Lower lobe of right lung (tissue), 2 donors: ENCODE results near the gene GTF2H2. TPM values are rescaled to one million over a fixed set of nuclear protein-coding genes. Genes with fewer than 3 reads are reported as not detected.
A peak's percentile ranks its signal among the peaks of the same experiment; 100 is the strongest.
"Not testable (repeated sequence)": the region's sequence is repeated elsewhere in the genome, so short reads cannot be mapped to it uniquely, and the experiment has no call there.

Experiments
- ATAC-seq, 2 donors: fragments of 200-7000 bp; cut with Tn5 transposase; one replicate each; pipeline ENCODE4 v1.9.1; 2020 to 2022; ENCODE audit warnings: mild to moderate bottlenecking in 2 of 2, moderate library complexity in 2 of 2
- DNase-seq: peaks from one replicate; pipeline ENCODE4 v3.0.0-alpha.2; 2020
- H3K27ac ChIP-seq: fragments of 200-600 bp; one replicate; pipeline ENCODE4 v1.8.0; 2022
- H3K27me3 ChIP-seq: fragments of 200-600 bp; one replicate; pipeline ENCODE4 v1.8.0; 2022; ENCODE audit warnings: low read depth
- H3K36me3 ChIP-seq: fragments of 200-600 bp; one replicate; pipeline ENCODE4 v1.8.0; 2022; ENCODE audit warnings: mild to moderate bottlenecking
- H3K4me1 ChIP-seq: fragments of 200-600 bp; one replicate; pipeline ENCODE4 v1.8.0; 2022
- H3K4me3 ChIP-seq: fragments of 200-600 bp; one replicate; pipeline ENCODE4 v1.8.0; 2022; ENCODE audit warnings: mild to moderate bottlenecking
- H3K9me3 ChIP-seq: fragments of 200-600 bp; one replicate; pipeline ENCODE4 v1.8.0; 2022
- intact Hi-C: fragments of 100-400 bp; cut with DNase I; formaldehyde crosslinking; loops from one replicate; pipeline ENCODE4 v1.11.0; 2022
- long read RNA-seq: library from polyadenylated mRNA; unstranded; transcript quantifications from one replicate; pipeline ENCODE4 v2.0.0, GENCODE V29; 2021
- total RNA-seq: library from RNA; stranded (reverse); fragmentation: NEBNext Ultra II Directional; extraction: Animal tissue kit (Norgen Biotek cat#: 25700); gene quantifications from one replicate; pipeline ENCODE4 v1.2.1, GENCODE V29; 2021
- donor health status: DM: no; HTN: yes; CAD: no; lungs with severe emphysema.

The GTF2H2 gene
- total RNA-seq = 28.7 TPM
- long read RNA-seq, full-length matches to known transcripts = 9 of 25 reads
- long read RNA-seq, partial matches to known transcripts = 3 of 25 reads
- long read RNA-seq, other reads (novel, unspliced or antisense) = 13 of 25 reads

DNA sequence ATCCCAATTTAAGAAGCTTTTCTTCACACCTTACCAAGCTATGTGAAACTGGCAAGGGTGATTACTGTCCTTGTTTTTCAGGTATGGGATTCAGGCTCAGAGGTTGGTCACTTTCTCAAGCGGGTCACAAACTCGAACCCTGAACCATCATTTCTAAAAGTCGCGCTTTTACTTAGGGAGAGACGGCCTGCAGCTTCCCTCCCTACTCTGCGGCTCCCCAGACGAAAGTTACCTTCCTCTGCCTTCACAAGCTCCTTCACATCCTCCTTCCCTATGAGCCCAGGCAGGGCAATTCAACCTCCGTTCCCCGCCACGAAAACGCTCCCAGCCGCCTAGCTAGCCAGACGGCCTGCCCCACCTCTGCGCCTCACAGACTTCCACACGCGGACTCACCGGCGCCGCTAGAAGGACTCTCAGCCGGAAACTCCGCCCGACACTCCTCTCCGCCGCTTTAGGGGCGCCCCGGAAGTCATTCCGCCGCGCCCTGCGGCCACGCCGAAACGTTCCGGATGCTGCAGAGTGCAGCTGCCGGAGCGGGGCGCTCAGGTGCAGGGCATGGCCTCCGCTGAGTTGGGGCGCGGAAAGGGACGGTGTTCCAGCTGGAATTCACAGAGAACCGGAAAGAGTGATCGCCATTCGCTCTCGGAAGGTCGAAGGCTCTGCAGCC lies at the start of gene GTF2H2:
Gene GTF2H2 (minus strand): TSS at position 415 of the 667 bp plus-strand sequence. CDS start 4,913 bp downstream, outside the sequence.
- DNase-seq, H3K4me1 ChIP-seq, H3K4me3 ChIP-seq, H3K36me3 ChIP-seq, H3K9me3 ChIP-seq, H3K27ac ChIP-seq, intact Hi-C loops, H3K27me3 ChIP-seq: not testable (repeated sequence)
- peak; percentile 99 for ATAC-seq

DNA sequence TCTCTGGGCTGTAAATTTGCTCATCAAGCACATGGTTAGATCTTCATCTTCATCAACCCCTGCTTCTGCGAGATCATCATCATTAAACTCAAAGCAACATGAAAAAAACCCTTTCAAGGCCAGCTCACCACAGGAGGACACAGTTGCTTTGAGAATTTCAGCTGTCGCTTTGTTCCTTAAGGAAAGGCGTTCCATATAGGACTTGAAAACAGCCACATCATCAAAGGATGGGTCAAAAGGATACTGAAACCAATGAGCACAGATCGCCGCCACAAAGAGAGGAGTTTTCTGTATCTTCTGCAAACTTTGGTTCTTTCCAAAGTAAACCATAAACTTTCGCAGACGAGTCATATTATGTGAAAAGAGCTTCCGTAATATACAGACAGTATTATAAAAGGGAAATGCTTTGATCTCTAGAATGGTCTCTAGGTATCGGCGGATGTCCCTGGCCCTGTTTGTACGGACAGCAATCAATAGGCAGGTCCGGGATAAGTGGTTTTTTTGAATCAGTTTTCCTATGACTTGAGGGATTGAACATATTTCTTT lies 42.3 kb upstream of the GTF2H2 start:
- H3K4me1 ChIP-seq, H3K27me3 ChIP-seq, H3K36me3 ChIP-seq, DNase-seq, intact Hi-C loops, H3K9me3 ChIP-seq, H3K27ac ChIP-seq, ATAC-seq, H3K4me3 ChIP-seq: not testable (repeated sequence)

DNA sequence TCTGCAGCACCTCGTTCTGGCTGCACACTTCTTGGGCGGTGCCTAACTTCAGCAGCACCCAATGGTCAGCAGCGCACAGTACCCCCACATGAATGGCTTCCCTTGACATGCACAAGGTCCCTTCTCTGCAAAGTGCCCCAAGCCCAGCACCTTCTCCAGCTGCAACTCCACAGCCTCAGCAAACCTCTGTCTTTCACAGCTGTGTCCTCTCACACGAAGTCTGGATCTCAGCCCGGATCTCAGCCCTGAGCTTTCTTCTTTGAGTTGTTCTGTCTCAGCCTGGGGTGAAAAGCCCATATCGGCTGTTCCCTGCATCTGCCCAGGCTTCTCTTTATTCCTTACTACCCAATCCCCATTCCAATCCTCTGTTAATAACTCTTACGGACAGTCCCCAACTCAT lies 32.5 kb upstream of the GTF2H2 start:
- H3K36me3 ChIP-seq, ATAC-seq, H3K27ac ChIP-seq, intact Hi-C loops, H3K4me3 ChIP-seq, DNase-seq, H3K27me3 ChIP-seq, H3K4me1 ChIP-seq, H3K9me3 ChIP-seq: not testable (repeated sequence)

DNA sequence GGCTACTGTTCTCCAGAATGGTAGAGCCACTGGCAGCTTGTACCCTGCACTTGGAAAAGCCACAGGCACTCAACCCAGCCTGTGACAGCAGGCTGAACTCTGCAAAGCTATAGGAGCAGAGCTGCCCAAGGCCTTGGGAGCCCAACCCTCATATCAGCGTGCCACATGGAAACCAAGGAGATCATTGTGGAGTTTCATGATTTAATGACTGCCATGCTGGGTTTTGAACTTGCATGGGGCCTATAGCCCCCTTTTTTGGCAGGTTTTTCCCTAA lies 30.4 kb upstream of the GTF2H2 start:
- H3K27ac ChIP-seq, H3K36me3 ChIP-seq, H3K27me3 ChIP-seq, DNase-seq, H3K9me3 ChIP-seq, H3K4me3 ChIP-seq, H3K4me1 ChIP-seq, intact Hi-C loops: not testable (repeated sequence)
- peak in 1 of 2 donors; percentile 39 for ATAC-seq

DNA sequence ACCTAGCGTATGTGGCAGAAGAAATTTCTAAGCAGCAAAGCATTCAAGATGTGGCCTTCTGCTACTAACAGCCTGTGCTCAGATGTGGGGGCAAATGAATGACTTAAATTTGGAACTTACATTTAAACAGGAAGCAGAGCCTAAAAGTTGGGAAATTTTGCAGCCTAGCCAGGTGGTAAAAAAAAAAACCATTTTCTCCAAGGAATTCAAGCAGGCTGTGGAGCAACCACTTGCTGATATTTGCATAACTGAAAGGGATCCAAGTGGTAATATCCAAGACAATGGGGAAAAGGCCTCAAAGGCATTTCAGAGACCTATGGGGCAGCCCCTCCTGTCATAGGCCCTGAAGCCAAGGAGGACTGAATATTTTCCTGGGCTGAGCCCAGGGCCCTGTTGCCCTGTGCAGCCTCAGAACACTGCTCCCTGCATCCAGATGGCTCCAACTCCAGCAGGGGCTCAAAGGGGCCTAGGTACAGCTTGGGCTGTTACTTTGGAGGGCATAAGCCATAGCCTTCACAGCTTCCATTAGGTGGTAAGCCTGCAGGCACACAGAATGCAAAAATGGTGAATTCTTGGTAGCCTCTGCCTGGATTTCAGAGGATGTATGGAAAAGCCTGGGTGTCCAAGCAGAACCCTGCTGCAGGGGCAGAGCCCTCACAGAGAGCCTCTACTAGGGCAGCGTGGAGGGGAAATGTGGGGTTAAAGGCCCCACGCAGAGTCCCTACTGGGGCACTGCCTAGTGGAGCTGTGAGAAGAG lies 29.9 kb upstream of the GTF2H2 start:
- DNase-seq, H3K36me3 ChIP-seq: not testable (repeated sequence)

DNA sequence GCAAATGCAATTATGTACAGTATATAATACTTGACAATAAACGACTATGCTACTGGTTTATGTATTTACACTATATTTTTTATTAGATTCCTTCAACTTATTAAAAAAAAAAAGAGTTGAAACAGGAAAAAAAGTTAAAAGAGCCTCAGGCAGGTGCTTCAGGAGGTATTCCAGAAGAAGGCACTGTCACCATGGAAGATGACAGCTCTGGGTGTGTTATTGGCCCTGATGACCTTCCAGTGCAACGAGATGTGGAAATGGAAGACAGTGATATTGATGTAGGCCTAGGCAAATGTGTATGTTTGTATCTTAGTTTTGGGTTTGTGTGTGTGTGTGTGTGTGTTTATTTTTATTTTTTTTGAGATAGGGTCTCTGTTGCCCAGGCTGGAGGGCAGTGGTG lies 22.3 kb upstream of the GTF2H2 start:
- H3K4me1 ChIP-seq, H3K27me3 ChIP-seq, ATAC-seq, H3K4me3 ChIP-seq, H3K9me3 ChIP-seq, H3K27ac ChIP-seq, intact Hi-C loops, DNase-seq, H3K36me3 ChIP-seq: not testable (repeated sequence)

More for the DNA sequence above, 29.9 kb upstream of the GTF2H2 start:
- H3K27me3 ChIP-seq, H3K4me1 ChIP-seq, H3K27ac ChIP-seq, intact Hi-C loops, H3K9me3 ChIP-seq, H3K4me3 ChIP-seq: not testable (repeated sequence)
- peak in 1 of 2 donors; percentile 46 for ATAC-seq

DNA sequence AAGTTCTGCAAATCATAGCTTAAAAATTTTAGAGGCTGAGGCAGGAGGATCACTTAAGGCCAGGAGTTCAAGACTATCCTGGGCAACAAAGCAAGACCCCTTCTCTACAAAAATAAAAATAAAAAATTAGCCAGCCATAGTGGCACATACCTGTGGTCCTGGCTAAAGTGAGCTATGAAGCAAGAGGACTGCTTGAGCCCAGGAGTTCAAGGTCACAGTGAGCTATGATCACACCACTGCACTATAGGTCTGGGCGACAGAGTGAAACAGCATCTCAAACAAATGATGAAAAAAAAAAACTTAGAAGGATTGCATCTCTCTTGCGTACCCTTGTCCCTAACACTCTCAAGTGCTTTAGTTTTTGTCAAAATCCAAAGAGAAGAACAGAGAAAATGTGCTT lies 21.3 kb upstream of the GTF2H2 start:
- DNase-seq, H3K36me3 ChIP-seq, intact Hi-C loops, H3K9me3 ChIP-seq, H3K27ac ChIP-seq, H3K4me1 ChIP-seq, H3K4me3 ChIP-seq, ATAC-seq, H3K27me3 ChIP-seq: not testable (repeated sequence)

DNA sequence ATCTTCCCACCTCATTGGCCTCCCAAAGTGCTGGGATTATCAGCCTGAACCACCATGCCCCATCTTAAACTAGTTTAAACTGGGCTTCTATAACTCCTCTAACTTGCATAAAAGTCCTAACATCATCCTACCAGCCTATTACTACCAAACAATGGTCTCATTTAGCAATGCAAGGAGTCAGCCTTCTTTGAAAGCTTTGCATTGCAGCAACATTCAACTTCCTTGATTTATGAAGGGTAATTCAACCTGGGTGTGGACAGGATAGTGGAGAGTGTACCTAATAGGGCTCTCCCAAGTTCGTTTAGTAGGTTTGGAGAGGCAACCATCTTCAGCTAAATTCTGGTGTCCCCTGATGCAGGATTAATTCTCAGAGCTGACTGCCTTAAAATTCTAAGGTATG lies 18.7 kb upstream of the GTF2H2 start:
- intact Hi-C loops, H3K27me3 ChIP-seq, H3K4me3 ChIP-seq, ATAC-seq, H3K36me3 ChIP-seq, H3K4me1 ChIP-seq, H3K9me3 ChIP-seq, H3K27ac ChIP-seq, DNase-seq: not testable (repeated sequence)

DNA sequence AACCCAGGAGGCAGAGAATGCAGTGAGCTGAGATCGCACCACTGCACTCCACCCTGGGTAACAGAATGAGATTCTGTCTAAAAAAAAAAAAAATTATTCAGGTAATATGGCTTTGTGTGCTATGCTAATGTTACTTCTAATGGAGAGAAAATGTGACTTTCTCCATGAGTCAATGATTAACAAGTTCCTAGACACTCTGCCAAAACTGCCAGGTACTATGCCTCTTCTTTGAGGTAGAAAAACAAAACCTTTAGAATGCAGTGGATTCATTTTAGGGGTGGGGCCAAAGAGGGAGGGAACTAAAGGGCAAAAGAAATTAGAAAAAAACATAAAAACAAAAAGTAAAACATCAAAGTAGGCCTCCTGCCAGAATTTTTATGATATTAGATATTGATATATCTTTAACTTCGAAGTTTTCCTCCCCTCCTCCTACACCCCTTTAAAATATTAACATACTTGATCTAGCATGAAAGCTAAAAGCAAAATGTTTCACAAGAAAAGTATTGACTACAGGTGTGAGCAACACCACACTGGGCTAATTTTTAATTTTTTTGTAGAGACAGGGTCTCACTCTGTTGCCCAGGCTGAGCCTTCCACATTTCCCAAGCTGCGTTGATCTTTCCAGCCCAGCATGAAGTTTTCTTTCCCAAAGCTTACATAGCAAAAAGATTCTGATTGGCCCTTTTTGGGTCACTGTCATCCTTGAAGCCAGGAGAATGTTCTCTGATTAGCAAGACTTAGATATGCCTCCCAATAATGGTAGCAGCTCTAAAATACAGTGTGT lies 17.0 kb upstream of the GTF2H2 start:
- DNase-seq, H3K9me3 ChIP-seq, H3K4me1 ChIP-seq, H3K36me3 ChIP-seq, intact Hi-C loops, H3K4me3 ChIP-seq, H3K27me3 ChIP-seq, H3K27ac ChIP-seq: not testable (repeated sequence)
- peak; percentile 52 to 62 for ATAC-seq

DNA sequence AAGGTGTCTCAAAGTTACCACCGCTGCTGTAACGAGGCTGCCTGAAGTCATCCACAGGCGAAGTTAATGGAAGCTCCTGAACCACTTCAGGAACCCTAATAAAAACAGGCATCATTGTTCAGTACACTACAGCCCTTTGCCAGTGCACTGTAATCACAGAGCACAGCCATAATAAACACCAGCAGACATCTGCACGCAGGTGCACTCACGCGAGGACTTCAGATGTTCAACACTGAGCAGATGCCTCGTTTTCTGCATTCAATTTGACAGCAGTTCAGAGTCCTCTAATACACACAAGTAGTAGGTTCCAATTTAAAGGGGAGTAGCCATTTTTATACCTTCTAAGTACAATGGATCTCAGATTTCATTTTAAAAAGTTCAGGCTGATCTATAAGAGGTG lies 15.4 kb upstream of the GTF2H2 start:
- DNase-seq, intact Hi-C loops, ATAC-seq, H3K27me3 ChIP-seq, H3K4me1 ChIP-seq, H3K36me3 ChIP-seq, H3K4me3 ChIP-seq, H3K27ac ChIP-seq, H3K9me3 ChIP-seq: not testable (repeated sequence)

DNA sequence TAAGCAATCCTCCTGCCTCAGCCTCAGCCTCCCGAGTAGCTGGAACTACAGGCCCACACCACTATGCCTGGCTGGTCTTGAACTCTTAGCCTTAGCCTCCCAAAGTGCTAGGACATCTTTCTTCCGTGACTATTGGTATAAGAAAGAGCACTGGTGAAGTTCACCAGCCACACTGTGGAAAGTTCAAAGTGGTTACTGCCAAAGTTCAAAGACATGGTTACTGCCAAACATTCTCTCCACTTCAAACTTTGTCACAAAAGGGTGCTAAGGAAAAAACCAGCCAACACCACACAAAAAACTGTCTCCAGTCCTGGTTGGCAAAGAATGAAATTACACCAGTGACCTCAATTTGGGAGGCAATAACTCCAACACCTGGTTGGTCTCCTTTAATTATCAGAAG lies 14.9 kb upstream of the GTF2H2 start:
- H3K9me3 ChIP-seq, H3K27ac ChIP-seq, H3K36me3 ChIP-seq, H3K27me3 ChIP-seq, DNase-seq, H3K4me1 ChIP-seq, H3K4me3 ChIP-seq, intact Hi-C loops, ATAC-seq: not testable (repeated sequence)

DNA sequence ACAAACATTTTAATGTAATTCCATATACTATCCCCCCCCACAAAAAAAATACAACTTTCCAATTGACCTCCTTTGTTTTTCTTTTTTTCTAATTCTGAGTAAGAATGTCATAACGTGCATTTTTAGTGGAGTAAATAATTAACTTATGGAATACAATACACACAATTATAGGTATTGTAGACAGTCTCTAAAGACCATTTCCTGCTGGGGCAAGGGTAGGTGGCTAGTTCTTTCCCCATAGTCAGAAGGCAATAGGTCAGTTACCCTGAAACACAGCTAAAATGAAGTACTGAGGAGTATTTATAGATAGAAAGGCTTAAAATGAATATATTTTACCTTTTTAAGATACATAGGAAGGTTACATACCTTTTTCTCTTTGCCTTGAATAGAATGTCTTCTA lies 6.2 kb downstream of the GTF2H2 start:
- DNase-seq, H3K9me3 ChIP-seq, intact Hi-C loops, H3K4me1 ChIP-seq, ATAC-seq, H3K27ac ChIP-seq, H3K27me3 ChIP-seq, H3K36me3 ChIP-seq, H3K4me3 ChIP-seq: not testable (repeated sequence)

DNA sequence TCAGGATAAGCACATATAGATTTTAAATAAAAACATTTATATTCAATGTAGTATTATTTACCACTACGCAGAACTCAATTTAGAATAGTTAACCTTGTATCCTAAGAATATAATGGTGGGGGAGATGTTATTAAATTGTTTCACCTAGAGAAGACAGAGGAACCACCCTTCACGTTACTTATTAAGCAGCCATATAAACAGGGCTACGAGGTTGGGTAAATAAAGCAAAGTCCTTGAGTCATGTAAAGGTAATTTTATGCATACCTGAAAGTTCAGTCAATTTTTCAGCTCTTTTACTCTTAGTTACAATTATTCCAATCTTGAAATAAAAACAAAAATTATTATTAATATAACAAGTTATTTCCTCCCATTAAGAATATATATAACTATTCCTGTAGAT lies 8.1 kb downstream of the GTF2H2 start:
- H3K4me1 ChIP-seq, H3K36me3 ChIP-seq, DNase-seq, intact Hi-C loops, H3K9me3 ChIP-seq, ATAC-seq, H3K27me3 ChIP-seq, H3K27ac ChIP-seq, H3K4me3 ChIP-seq: not testable (repeated sequence)
